Endothelial cell of umbilical vein (primary cell): ENCODE measurements around the gene TMEM205. TPM values are rescaled to one million over a fixed set of nuclear protein-coding genes. Genes with fewer than 3 reads are reported as not detected.
"Not testable (repeated sequence)": the region's sequence is repeated elsewhere in the genome, so short reads cannot be mapped to it uniquely, and the experiment has no call there.

ENCODE experiments used
- BruUV-seq: library from RNA; stranded (reverse); fragments of 400-500 nt; replicated peaks from 2 replicates; lab custom pipeline; 2021; lab: Mats Ljungman, UMichigan
- CTCF ChIA-PET: fragments of 300-600, 350-600 bp; sonication (Branson Sonifier 250); formaldehyde crosslinking; loops from one replicate; lab custom pipeline; 2021; ENCODE audit warnings: antibody characterized with exemption, inconsistent platforms; lab: Charles Lee
- POLR2A ChIA-PET: fragments of 300-600, 350-600 bp; sonication (Branson Sonifier 250); formaldehyde crosslinking; loops from one replicate; lab custom pipeline; 2021; ENCODE audit warnings: antibody characterized with exemption, inconsistent platforms; lab: Charles Lee
- DNase-seq: peaks from one replicate; pipeline ENCODE4 v3.0.0-alpha.2; 2011; ENCODE audit warnings: low read depth, low spot score
- FAIRE-seq: peaks from 2 replicates; lab custom pipeline; 2011; peaks lifted over from hg19 to GRCh38; lab: Jason Lieb, UNC
- H2AFZ ChIP-seq: 2 replicates; pipeline ENCODE4 v1.6.0; 2012; ENCODE audit warnings: low read depth, low read length, control low read depth, inconsistent platforms
- H3K27ac ChIP-seq: 2 replicates; pipeline ENCODE4 v1.5.1; 2011; ENCODE audit warnings: low read depth, mild to moderate bottlenecking, control low read depth, low read length, moderate library complexity; ENCODE audit not compliant: insufficient read depth
- H3K27me3 ChIP-seq, 2 experiments: 2 replicates each; pipeline versions ENCODE4 v1.6.0 to v1.6.1; 2011; ENCODE audit warnings: low read length in 2 of 2, mixed read lengths in 1 of 2; ENCODE audit not compliant: control insufficient read depth in 2 of 2, insufficient read depth in 2 of 2
- H3K36me3 ChIP-seq, 2 experiments: 2 replicates in 1 of 2; 3 replicates in 1 of 2; pipeline ENCODE4 v1.5.1; 2011; ENCODE audit warnings: low read length in 2 of 2, mild to moderate bottlenecking in 1 of 2, moderate library complexity in 1 of 2; ENCODE audit not compliant: control insufficient read depth in 2 of 2, insufficient read depth in 2 of 2; ENCODE audit errors: extremely low read depth in 1 of 2
- H3K4me1 ChIP-seq: 3 replicates; pipeline ENCODE4 v1.5.1; 2011; ENCODE audit warnings: mild to moderate bottlenecking, low read length; ENCODE audit not compliant: control insufficient read depth, insufficient read depth; ENCODE audit errors: extremely low read depth
- H3K4me2 ChIP-seq: 2 replicates; pipeline ENCODE4 v1.6.1; 2011; ENCODE audit warnings: low read length, control low read depth, mixed read lengths; ENCODE audit not compliant: insufficient read depth
- H3K4me3 ChIP-seq, 3 experiments: fragments of 200-600 bp in 1 of 3; sonication (generic), shearing (Covaris generic) in 1 of 3; replicated peaks in 1 of 3; 2 replicates each; pipeline ENCODE4 v1.5.1; 2011 to 2016; ENCODE audit warnings: control low read depth in 3 of 3, low read length in 3 of 3, mild to moderate bottlenecking in 2 of 3, inconsistent platforms in 1 of 3, low read depth in 1 of 3, moderate library complexity in 1 of 3; ENCODE audit not compliant: insufficient read depth in 1 of 3
- H3K79me2 ChIP-seq: 2 replicates; pipeline ENCODE4 v1.6.0; 2012; ENCODE audit warnings: low read length, inconsistent platforms; ENCODE audit not compliant: control insufficient read depth, insufficient read depth
- H3K9ac ChIP-seq: replicated peaks from 2 replicates; pipeline ENCODE3; 2011; ENCODE audit warnings: low read length, control low read depth; ENCODE audit not compliant: insufficient read depth; ENCODE audit errors: extremely low read depth
- H3K9me1 ChIP-seq: replicated peaks from 3 replicates; pipeline ENCODE4 v1.6.0; 2011; ENCODE audit warnings: mild to moderate bottlenecking, low read length; ENCODE audit not compliant: control insufficient read depth, insufficient read depth; ENCODE audit errors: extremely low read depth
- H3K9me3 ChIP-seq: replicated peaks from 2 replicates; pipeline ENCODE4 v1.5.1; 2012; ENCODE audit warnings: low read length, inconsistent platforms; ENCODE audit not compliant: control insufficient read depth, insufficient read depth
- H4K20me1 ChIP-seq: replicated peaks from 2 replicates; pipeline ENCODE3; 2011; ENCODE audit warnings: mild to moderate bottlenecking, low read length; ENCODE audit not compliant: control insufficient read depth, insufficient read depth; ENCODE audit errors: extremely low read depth
- CTCF ChIP-seq, 2 donors: IDR thresholded peaks; 1 replicate in 1 of 2; 2 replicates in 1 of 2; pipeline ENCODE4 v1.5.1; 2011; ENCODE audit warnings: low read length in 2 of 2, mild to moderate bottlenecking in 2 of 2, moderate library complexity in 2 of 2, control low read depth in 1 of 2, inconsistent platforms in 1 of 2, low read depth in 1 of 2; ENCODE audit not compliant: insufficient read depth in 1 of 2; ENCODE audit errors: extremely low read depth in 1 of 2
- EZH2 ChIP-seq: IDR thresholded peaks from 2 replicates; pipeline ENCODE4 v1.6.1; 2012; ENCODE audit warnings: borderline replicate concordance, low read depth, mild to moderate bottlenecking, moderate library complexity, low read length, inconsistent platforms; ENCODE audit not compliant: severe bottlenecking
- FOS ChIP-seq: IDR thresholded peaks from 2 replicates; pipeline ENCODE4 v1.6.1; 2011; ENCODE audit warnings: mild to moderate bottlenecking, low read length, moderate library complexity, borderline replicate concordance; ENCODE audit not compliant: insufficient read depth
- GATA2 ChIP-seq: IDR thresholded peaks from 2 replicates; pipeline ENCODE4 v1.7.0; 2011; ENCODE audit warnings: low read depth, mild to moderate bottlenecking, moderate library complexity, mixed read lengths, low read length; ENCODE audit not compliant: insufficient read length, insufficient read depth
- JUN ChIP-seq: IDR thresholded peaks from 2 replicates; pipeline ENCODE4 v1.6.1; 2011; ENCODE audit warnings: borderline replicate concordance, low read depth; ENCODE audit not compliant: insufficient read length, insufficient read depth
- MAX ChIP-seq: IDR thresholded peaks from 2 replicates; pipeline ENCODE4 v1.6.1; 2011; ENCODE audit not compliant: insufficient read depth, insufficient read length
- MYC ChIP-seq: IDR thresholded peaks from one replicate; pipeline ENCODE4 v1.6.1; 2011; ENCODE audit warnings: mild to moderate bottlenecking, low read depth, low read length
- POLR2A ChIP-seq: IDR thresholded peaks from 2 replicates; pipeline ENCODE4 v1.6.1; 2012; ENCODE audit warnings: low read depth, mild to moderate bottlenecking, control low read depth, low read length
- POLR2AphosphoS5 ChIP-seq: IDR thresholded peaks from 2 replicates; pipeline ENCODE4 v1.6.1; 2012; ENCODE audit warnings: low read depth, mild to moderate bottlenecking, control low read depth, low read length, moderate library complexity; ENCODE audit not compliant: insufficient read depth
- dilution Hi-C: fragments of 300-500 bp; cut with MboI; formaldehyde crosslinking; loops from one replicate; pipeline ENCODE4 v1.15.0; 2019; ENCODE audit warnings: low sequenced_read_pairs; ENCODE audit not compliant: extremely low pct_ligation_motif_present
- intact Hi-C: fragments of 100-400 bp; cut with micrococcal nuclease; formaldehyde crosslinking; loops from one replicate; pipeline ENCODE4 v1.10.0; 2022
- polyA plus RNA-seq, 4 experiments: library from polyadenylated mRNA; depleted of rRNA in 3 of 4; stranded (reverse) in 3 of 4; unstranded in 1 of 4; fragments of >200 nt; gene quantifications; 2 replicates each; pipeline versions ENCODE4 v1.2.1 to v1.2.3, GENCODE V29; 2011 to 2012; ENCODE audit warnings: missing spikeins in 1 of 4
- total RNA-seq: library from RNA; stranded (reverse); gene quantifications from 2 replicates; pipeline ENCODE4 v1.2.3, GENCODE V29; 2021

TMEM205 gene
- total and polyA plus RNA-seq, 2 donors (not counting 3 experiments of a cell fraction or from before 2014, with no cell fraction given) = 57.3 to 345 TPM

DNA sequence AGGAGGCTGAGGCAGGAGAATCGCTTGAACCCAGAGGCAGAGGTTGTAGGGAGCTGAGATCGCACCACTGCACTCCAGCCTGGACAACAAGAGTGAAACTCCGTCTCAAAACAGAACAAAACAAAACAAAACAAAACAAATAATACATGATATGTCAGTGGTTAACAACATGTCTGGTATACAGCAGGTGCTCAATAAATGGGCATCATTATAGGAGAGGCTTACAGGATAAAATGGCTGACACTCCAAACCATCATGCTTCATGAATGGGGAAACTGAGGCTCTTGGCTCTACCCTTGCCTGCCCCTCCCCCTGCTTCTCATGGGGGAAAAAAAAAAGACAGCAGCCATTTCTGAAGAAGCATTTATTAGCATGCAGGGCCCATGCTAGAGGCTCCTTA lies 3.6 kb downstream of the TMEM205 start:
- Histone ChIP-seq H3K9ac (no peak overlapping the region), H3K36me3 (peaks cover 0 to 3% of the 10 kb centered on the region in 2 experiments), H3K9me3 (no peaks in the 10 kb centered on the region), H4K20me1 (no peaks in the 10 kb centered on the region), H3K27ac (no peak overlapping the region), H3K9me1 (no peaks in the 10 kb centered on the region), H3K27me3 (no peaks in the 10 kb centered on the region), H3K79me2 (no peaks in the 10 kb centered on the region), H3K4me1 (peaks cover 31% of the 10 kb centered on the region), H3K4me3 (no peak overlapping the region), H2AFZ (no peak overlapping the region), H3K4me2 (no peak overlapping the region)
- DNase-seq (no peak), FAIRE-seq (no peak)
- ChIA-PET CTCF (no interaction called here), POLR2A (interaction anchor here (0.6 kb wide), 1 partner anchor 20 kb away, joined by 3 read pairs; no protein-coding TSS in a partner anchor)
- intact Hi-C loops (no loop called here), dilution Hi-C loops (no loop called here)
- TF ChIP-seq POLR2AphosphoS5 = no peak
- no peak for TF ChIP-seq JUN
- no peak for TF ChIP-seq FOS
- no peak for TF ChIP-seq EZH2
- no peak for TF ChIP-seq CTCF (IDR thresholded peaks at IDR 0.05; ENCODE audit: extremely low read depth in 1 of 2, insufficient read depth in 1 of 2, low read depth in 1 of 2, low read length in 2 of 2)
- no peak for TF ChIP-seq GATA2
- no peak for TF ChIP-seq MYC
- no peak for TF ChIP-seq MAX
- TF ChIP-seq POLR2A = no peak
- no TSS peak for BruUV-seq

DNA sequence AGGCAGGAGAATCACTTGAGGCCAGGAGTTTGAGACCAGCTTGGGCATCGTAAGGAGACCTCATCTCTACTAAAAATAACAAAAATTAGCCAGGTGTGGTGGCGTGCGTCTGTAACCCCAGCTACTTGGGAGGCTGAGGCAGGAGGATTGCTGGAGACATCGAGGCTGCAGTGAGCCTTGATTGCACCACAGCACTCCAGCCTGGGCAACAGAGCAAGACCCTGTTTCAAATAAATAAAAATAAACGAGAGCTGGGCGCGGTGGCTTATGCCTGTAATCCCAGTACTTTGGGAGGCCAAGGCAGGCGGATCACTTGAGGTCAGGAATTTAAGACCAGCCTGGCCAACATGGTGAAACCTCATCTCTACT lies 6.0 kb downstream of the TMEM205 start:
- CTCF ChIA-PET = interaction anchor here (0.9 to 2.2 kb wide), 7 partner anchors 9 to 45 kb away, joined by 3 to 23 read pairs (median 6); partner anchors contain the start of gene SWSAP1

More for the DNA sequence above, 6.0 kb downstream of the TMEM205 start:
- H3K4me3 ChIP-seq, dilution Hi-C loops, DNase-seq, H3K27ac ChIP-seq, H3K9ac ChIP-seq, H3K27me3 ChIP-seq, H3K79me2 ChIP-seq, H4K20me1 ChIP-seq, H2AFZ ChIP-seq, H3K9me3 ChIP-seq, H3K9me1 ChIP-seq, BruUV-seq, intact Hi-C loops, H3K4me2 ChIP-seq: not testable (repeated sequence)
- FAIRE-seq = peak; percentile 8
- POLR2A ChIA-PET = interaction anchor here (0.6 kb wide), 1 partner anchor 112 kb away, joined by 3 read pairs; no protein-coding TSS in a partner anchor
- H3K4me1 ChIP-seq = peaks cover 17% of the 10 kb centered on the region
- peaks cover 0 to 13% of the 10 kb centered on the region in 2 experiments for H3K36me3 ChIP-seq
